ENCODE measurements around the gene TMEM219. TPM values are rescaled to one million over a fixed set of nuclear protein-coding genes. Genes with fewer than 3 reads are reported as not detected.

Gene TMEM219
- total RNA-seq, 1 experiment from 2014 or later = 69.6 TPM

- TF ChIP-seq TCF7 (CRISPR knock-in tag; IDR thresholded peaks at IDR 0.05; ENCODE audit: low read depth) (no peak), MXD4 (CRISPR knock-in tag; IDR thresholded peaks at IDR 0.05; ENCODE audit: borderline replicate concordance) (no peak), FOXP4 (CRISPR knock-in tag; IDR thresholded peaks at IDR 0.05) (no peak)
Measured at GRCh38 chr16:29925105-29925756, 36.6 kb upstream of the TMEM219 start (continued).

GRCh38 chr16:29925781-29926710, 35.8 kb upstream of the TMEM219 start, which contains the start of gene KCTD13:
Gene KCTD13 (minus strand): TSS chr16:29926226. CDS start chr16:29926033, 193 bp downstream.
- ATAC-seq (peak; percentile 95), DNase-seq (ENCODE audit: low spot score) (peak; percentile 91)
- Mint-ChIP-seq H3K27ac (peak within 1 kb of the TSS; percentile 97), H3K9me3 (no peaks in the 10 kb centered on the region), H3K4me1 (peaks cover 18% of the 10 kb centered on the region), H3K4me3 (peak within 1 kb of the TSS; percentile 93), H3K27me3 (ENCODE audit: low read depth) (no peaks in the 10 kb centered on the region; the same call in 1 of the 2 replicates), H3K36me3 (no peaks in the 10 kb centered on the region; the same call in 1 of the 2 replicates)
- CTCF ChIA-PET = interaction anchor here (0.6 to 1.9 kb wide), 16 partner anchors 11 to 254 kb away, joined by 3 to 16 read pairs (median 4); partner anchors contain the start of genes ASPHD1, SEZ6L2, TLCD3B and TMEM219
- POLR2A ChIA-PET = interaction anchor here (0.5 to 2.5 kb wide), 11 partner anchors 11 to 861 kb away, joined by 3 to 14 read pairs (median 6); partner anchors contain the start of genes ASPHD1, SEZ6L2, TAOK2 and TMEM219
- TF ChIP-seq FOXK1 (CRISPR knock-in tag; IDR thresholded peaks at IDR 0.05) = peak; percentile 16; the same call in 1 of the 2 replicates
- TF ChIP-seq ZNF121 (CRISPR knock-in tag; IDR thresholded peaks at IDR 0.05) = 0 out of 2 replicates have a peak, but pooled peaks have one; percentile 7
- TF ChIP-seq RORB (CRISPR knock-in tag; IDR thresholded peaks at IDR 0.05) = no peak
- 0 out of 2 replicates have a peak, but pooled peaks have one; percentile 31 for TF ChIP-seq ATF1 (CRISPR knock-in tag; IDR thresholded peaks at IDR 0.05)
- 0 out of 2 replicates have a peak, but pooled peaks have one; percentile 46 for TF ChIP-seq USF1 (CRISPR knock-in tag; IDR thresholded peaks at IDR 0.05)
- peak; percentile 90; the same call in 1 of the 2 replicates for TF ChIP-seq ARID4B (CRISPR knock-in tag; IDR thresholded peaks at IDR 0.05; ENCODE audit: borderline replicate concordance)
- peak; percentile 85 for TF ChIP-seq MAX (CRISPR knock-in tag; IDR thresholded peaks at IDR 0.05)
- peak; percentile 83; the same call in 1 of the 2 replicates for TF ChIP-seq FOXP4 (CRISPR knock-in tag; IDR thresholded peaks at IDR 0.05)
- TF ChIP-seq ATF6 (CRISPR knock-in tag; IDR thresholded peaks at IDR 0.05) = no peak
- TF ChIP-seq IRF1 (CRISPR knock-in tag; IDR thresholded peaks at IDR 0.05) = peak; percentile 65; the same call in 1 of the 2 replicates
- TF ChIP-seq TP53 (CRISPR knock-in tag; IDR thresholded peaks at IDR 0.05) = peak; percentile 77
- TF ChIP-seq SP1 (CRISPR knock-in tag; conservative IDR thresholded peaks at IDR 0.05) = peak; percentile 88
- peak; percentile 83; the same call in 1 of the 2 replicates for TF ChIP-seq TEAD1 (CRISPR knock-in tag; IDR thresholded peaks at IDR 0.05)
- TF ChIP-seq HMGXB4 (CRISPR knock-in tag; IDR thresholded peaks at IDR 0.05) = peak; percentile 49; the same call in 1 of the 2 replicates
- 0 out of 2 replicates have a peak, but pooled peaks have one; percentile 41 for TF ChIP-seq SMAD3 (CRISPR knock-in tag; IDR thresholded peaks at IDR 0.05; ENCODE audit: borderline replicate concordance)
